Epithelial cell of esophagus (primary cell): ENCODE results near the gene ZCCHC10.

Experiments
- DNase-seq: peaks from one replicate; pipeline ENCODE4 v3.0.0; 2010; ENCODE audit warnings: low read depth
- H3K4me3 ChIP-seq: 2 replicates; pipeline ENCODE4 v1.5.1; 2011; ENCODE audit warnings: mild to moderate bottlenecking, low read length, control low read depth
- CTCF ChIP-seq: IDR thresholded peaks from 2 replicates; pipeline ENCODE4 v1.5.1; 2011; ENCODE audit warnings: low read depth, mild to moderate bottlenecking, low read length, control low read depth, inconsistent platforms; ENCODE audit not compliant: insufficient read depth; ENCODE audit errors: missing control alignments

Gene ZCCHC10

GRCh38 chr5:133062276-133062675 is 35.9 kb upstream of the ZCCHC10 start:
- no peak for DNase-seq
- no peak for TF ChIP-seq CTCF
- no peak overlapping the region for H3K4me3 ChIP-seq

GRCh38 chr5:133059621-133060020 is 33.3 kb upstream of the ZCCHC10 start:
- no peak for DNase-seq
- no peak overlapping the region for H3K4me3 ChIP-seq
- TF ChIP-seq CTCF, result no peak

GRCh38 chr5:133056891-133057290 is 30.5 kb upstream of the ZCCHC10 start:
- H3K4me3 ChIP-seq, result no peak overlapping the region
- TF ChIP-seq CTCF, result no peak
- DNase-seq, result no peak

- no peak for TF ChIP-seq CTCF
- H3K4me3 ChIP-seq, result no peak overlapping the region
- no peak for DNase-seq
Measured at GRCh38 chr5:133054697-133055471, 28.5 kb upstream of the ZCCHC10 start.

- TF ChIP-seq CTCF, result no peak
- DNase-seq, result no peak
- peak overlapping the region; percentile 96 for H3K4me3 ChIP-seq
Measured at GRCh38 chr5:133053448-133053847, 27.1 kb upstream of the ZCCHC10 start.

GRCh38 chr5:133052317-133053175 is 26.2 kb upstream of the ZCCHC10 start:
- peak; percentile 58 for DNase-seq
- H3K4me3 ChIP-seq, result peak overlapping the region; percentile 96
- no peak for TF ChIP-seq CTCF
